ENCODE results near the gene DGKK.

The DGKK gene

GRCh38 chrX:50470103-50471031 is at the start of gene DGKK:
TSS of gene DGKK (minus strand) at chrX:50470825. CDS start at chrX:50470678, 147 bp downstream.
- no peak for DNase-seq

DNA sequence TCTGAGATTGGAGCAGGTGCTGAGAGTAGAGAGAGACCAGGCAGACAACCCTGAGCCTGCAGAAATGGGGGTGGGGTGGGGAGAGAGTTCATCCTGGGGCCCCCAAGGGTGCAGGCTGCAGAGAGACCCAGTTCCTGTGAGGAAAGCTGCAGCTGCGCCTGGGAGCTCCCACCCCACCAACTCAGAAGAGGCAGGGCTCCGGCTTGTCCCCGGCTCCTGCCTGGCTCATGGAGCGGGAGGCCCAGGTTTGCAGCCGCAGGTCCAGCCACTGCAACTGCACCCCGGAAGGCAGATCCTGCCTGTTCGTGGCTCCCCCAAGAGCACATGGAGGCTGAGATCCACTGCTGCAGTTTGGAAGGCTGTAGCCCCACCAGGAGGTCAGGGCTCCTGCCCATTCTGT is 44.2 kb upstream of the DGKK start:
- DNase-seq: no peak

DNA sequence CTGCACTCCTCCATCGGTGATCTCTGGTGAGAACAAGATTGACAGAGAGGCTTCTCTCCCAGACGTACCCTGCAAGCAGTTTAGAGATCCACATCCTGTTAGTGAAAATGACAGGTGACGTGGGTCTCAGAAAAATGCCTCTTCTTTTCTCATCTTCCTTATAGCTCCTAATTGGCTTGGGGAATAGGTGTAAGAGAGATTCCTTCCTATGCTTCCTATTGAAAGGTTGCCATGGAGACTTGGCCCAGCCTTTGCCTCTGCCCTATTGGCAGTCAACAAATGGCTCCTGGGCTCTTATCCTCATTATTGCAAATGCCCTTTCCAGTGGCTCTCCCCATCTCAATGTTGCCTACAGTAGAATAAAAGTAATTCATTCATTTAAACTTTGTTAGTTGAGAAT is 26.5 kb upstream of the DGKK start:
- DNase-seq: no peak

DNA sequence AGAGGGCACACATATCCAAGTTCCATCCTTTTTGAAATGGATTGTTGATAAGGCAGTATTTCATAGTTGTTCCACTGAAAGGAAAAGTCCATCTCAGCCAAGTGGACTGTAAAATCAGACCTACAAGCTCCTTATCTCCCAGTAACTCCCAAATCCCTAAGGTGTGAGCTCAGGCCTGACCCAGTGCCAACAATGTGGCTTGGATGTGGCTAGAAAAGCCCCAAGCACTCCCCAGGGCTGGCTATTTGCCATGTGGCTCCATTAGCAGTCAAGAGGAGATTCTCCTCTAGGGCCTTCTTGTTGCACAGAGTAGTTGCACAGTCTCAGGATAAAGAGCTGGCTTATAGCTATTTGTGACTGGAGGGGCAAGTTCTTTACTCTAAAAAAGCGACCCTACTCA is 25.0 kb upstream of the DGKK start:
- no peak for DNase-seq

GRCh38 chrX:50492720-50493119 is 22.1 kb upstream of the DGKK start:
- DNase-seq: no peak

DNA sequence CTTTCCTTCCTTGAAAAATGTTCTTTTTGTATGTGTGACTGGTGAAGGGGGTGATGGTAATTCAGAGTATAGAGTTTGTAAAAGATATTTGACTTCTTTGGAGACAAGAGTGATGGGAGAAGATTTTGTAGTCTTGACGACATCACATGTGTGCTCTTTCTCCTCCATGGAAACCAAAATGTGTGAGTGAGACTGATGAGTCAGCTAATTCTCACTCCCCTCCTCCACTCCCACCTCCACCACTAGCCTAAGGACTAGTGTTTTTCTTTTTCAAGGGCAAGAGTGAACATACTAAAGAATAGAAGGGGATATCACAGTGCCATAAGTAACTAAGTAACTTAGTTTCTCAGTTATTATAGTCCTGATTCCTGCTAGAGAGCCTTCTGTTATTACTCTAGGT is 14.0 kb upstream of the DGKK start:
- DNase-seq: no peak

GRCh38 chrX:50483283-50483682 is 12.7 kb upstream of the DGKK start:
- DNase-seq: no peak

DNA sequence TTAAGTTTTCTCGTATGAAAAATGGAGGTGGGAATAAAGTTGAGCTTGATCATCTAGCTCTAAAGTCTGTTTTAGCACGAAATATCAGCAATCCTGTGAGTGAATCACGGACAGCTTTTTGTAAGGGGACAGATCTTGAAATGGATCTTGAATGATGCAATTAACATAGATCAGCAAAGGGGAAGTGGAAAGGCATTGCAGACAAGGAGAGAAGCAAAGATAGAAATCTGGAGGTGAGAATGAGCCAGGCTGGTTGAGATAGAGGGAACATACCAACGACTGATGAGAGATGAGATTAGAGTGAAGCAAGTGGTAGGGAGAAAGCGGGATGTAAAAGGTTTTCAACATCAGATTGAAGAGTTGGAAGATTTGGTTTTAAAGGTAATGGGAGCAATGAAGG is 4.6 kb upstream of the DGKK start:
- no peak for DNase-seq

GRCh38 chrX:50471390-50471789 is 765 bp upstream of the DGKK start:
- no peak for DNase-seq

- DNase-seq: no peak
Observed at GRCh38 chrX:50469206-50469605, 1.4 kb downstream of the DGKK start.

GRCh38 chrX:50459615-50460014 is 11.0 kb downstream of the DGKK start:
- DNase-seq: no peak

- no peak for DNase-seq
Observed at GRCh38 chrX:50458483-50458882, 12.1 kb downstream of the DGKK start.

DNA sequence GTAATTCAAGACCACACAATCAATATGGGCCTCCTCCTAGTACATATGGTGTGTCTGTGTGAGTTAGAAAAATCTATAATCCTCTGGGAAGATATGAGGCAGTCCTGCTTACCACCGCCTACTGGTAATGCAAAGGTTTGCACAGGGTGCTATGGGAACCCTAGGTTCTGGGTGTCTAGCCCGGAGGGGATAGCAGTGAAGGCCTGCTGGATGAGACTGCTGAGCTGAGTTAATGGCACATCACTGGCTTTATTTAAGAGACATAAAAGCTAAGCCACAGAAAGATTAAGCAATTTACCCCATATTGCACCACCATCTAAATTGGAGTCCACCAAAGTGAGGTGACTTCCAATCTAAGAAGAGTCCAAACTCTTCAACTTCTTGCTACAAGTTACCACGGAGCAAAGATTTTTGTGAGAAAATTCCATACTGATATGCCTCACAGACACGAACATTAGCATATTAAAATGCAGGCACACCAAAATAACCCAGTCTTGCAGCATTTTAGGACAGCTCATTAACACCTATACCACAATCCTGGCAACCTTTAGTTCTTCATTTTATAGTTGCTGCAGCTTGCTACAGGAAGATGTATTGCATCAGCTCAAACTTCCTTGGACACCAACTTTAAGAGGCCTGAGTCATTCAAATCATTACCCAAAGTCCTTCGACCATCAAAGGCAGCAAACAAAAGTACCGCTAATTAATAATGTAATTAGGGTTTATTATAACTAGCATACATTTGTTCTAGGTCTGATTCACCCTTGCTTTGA is 13.7 kb downstream of the DGKK start:
- no peak for DNase-seq

DNA sequence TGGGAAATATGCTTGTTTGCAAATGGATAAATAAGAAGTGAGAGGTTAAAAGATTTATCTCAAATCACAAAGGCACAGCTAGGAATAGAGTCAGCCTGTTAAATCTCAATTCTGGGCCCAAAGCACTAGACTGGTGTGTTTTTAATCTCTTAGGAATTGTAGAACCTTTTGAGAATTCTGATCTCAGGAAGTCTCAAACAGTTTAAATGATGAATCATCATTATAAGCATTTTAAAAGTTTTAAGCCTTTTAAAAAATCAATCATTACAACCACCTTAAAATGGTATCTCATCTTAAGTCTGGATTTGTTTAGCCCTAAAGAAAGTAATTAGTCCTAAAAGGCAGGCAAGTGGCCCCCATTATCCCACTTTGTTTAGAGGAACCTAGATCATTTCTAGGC is 17.8 kb downstream of the DGKK start:
- no peak for DNase-seq

GRCh38 chrX:50450324-50450723 is 20.3 kb downstream of the DGKK start:
- DNase-seq: no peak

DNA sequence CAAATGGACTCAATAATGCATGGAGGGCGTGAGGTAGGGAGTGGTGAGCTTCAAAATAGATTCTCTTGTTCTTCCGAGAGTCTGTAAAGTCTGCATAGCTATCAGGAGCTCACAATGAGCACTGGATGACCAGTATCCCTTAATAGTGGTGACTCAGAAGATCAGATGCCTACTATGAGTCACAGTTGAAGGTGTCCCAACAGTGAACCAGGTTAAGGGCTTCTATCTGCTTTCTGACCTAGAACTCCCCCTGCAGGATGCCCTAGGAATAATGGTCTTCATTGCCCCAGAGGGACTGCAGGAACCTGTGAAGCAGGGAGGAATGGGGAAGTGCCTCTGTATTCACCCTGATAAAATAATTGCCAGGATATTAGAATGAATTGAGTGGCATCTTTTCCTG is 22.1 kb downstream of the DGKK start:
- DNase-seq: no peak

GRCh38 chrX:50447535-50447934 is 23.1 kb downstream of the DGKK start:
- no peak for DNase-seq

GRCh38 chrX:50442426-50443116 is 28.1 kb downstream of the DGKK start:
- no peak for DNase-seq

GRCh38 chrX:50436797-50437196 is 33.8 kb downstream of the DGKK start:
- no peak for DNase-seq

DNA sequence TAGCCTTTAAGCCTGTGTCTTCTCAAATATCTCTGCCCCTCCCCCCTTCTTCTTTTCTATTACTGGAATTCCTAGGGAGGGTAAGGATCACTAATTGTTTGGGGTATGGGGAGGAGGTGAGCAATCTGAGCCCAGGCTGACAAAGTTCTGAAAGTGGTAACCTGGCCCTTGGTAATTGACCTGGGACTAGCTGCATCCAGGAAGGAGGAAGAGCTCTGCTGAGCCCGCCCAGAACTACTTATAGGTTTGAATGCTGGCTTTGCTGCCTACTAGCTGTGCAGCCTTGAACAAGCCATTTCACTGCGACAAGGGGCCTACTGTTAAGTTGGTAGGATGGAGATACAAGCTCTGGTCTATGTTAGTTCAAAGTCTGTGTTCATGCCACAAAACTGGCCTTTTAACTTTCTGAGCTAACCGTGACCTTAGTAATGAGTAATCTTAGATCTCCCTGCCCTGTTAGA is 37.8 kb downstream of the DGKK start:
- DNase-seq: no peak

DNA sequence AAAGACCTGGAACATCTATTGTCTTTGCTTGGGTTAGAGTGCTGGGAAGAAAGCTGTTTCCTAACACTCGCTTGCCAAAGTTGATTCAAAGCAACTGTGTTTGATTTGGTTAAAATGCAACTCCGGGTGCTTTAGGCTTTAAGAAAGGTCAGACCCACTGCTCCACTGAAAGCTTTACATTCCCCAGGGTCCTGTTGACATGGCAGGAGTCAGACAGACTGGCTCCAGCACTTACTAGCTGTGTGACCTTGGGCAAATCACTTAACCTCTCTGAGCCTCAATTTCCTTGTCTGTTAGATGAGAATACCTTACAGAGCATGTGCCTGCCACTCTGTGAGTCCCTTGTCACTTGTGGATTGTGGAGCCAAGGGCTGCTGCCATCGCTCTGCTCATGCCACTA is 39.0 kb downstream of the DGKK start:
- DNase-seq: no peak

DNA sequence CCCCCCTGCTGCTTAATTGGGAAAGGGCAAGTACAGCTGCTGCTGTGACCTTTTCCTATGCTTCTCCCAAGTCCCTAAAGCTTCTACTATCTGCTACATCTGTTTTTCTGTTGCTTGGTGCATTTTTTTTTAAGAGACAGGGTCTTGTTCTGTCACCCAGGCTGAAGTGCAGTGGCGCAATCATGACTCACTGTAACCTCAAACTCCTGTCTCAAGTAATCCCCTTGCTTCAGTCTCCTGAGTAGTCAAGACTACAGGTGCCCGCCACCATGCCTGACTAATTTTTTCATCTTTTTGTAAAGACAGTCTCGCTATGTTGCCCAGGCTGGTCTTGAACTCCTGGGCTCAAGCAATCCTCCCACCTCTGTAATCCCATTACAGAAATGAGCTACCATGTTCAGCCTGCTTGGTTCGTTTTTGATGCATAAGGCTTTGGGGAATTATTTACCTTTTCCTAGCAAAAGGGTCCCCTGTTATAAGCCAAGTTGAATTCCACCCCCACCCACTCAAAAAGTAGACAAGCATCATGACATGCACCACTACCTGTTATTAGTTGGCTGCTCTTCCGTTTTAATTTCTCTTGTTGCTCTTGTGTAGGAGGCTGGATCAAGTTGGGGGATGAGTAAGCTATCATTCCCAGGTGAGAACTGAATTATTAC is 39.6 kb downstream of the DGKK start:
- no peak for DNase-seq

- no peak for DNase-seq
Observed at GRCh38 chrX:50428174-50428573, 42.5 kb downstream of the DGKK start.

Data from cerebellar nuclear complex (tissue), 1 donor.